ENCODE data around the gene IGF1R.

DNA sequence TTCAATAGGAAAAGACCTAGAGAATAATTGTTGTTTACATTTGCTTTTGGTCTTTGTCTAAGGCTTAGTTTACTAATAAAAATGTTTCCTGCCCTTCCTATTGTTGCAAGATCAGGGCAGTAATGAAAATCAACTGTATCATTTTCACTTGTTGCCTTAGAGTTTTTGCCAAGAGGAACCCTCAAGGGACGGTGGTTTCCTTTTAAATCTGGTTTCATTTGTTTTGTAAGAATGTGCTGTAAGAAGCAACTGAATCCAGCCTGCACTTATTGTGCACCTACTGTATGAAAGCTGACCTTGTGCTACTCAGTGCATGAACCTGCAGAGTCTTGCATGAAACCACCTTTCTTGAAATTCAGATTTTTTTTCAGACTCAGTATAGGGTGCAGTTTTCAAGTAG is 5.3 kb downstream of the IGF1R start:
- no peak for TF ChIP-seq CTCF (IDR thresholded peaks at IDR 0.05; ENCODE audit: insufficient read depth, low read length, poor library complexity, severe bottlenecking)
- TF ChIP-seq EZH2phosphoT487 (conservative IDR thresholded peaks at IDR 0.05; ENCODE audit: low read length), result no peak
